GM18499 (cell line): Measurements from ENCODE around the gene CLNK.

Experiments
- ATAC-seq: cut with Tn5 transposase; IDR thresholded peaks from one replicate; pipeline ENCODE4 v1.9.1; 2021; ENCODE audit warnings: moderate number of reproducible peaks; ENCODE audit not compliant: insufficient read depth, unreplicated experiment

CLNK gene

DNA sequence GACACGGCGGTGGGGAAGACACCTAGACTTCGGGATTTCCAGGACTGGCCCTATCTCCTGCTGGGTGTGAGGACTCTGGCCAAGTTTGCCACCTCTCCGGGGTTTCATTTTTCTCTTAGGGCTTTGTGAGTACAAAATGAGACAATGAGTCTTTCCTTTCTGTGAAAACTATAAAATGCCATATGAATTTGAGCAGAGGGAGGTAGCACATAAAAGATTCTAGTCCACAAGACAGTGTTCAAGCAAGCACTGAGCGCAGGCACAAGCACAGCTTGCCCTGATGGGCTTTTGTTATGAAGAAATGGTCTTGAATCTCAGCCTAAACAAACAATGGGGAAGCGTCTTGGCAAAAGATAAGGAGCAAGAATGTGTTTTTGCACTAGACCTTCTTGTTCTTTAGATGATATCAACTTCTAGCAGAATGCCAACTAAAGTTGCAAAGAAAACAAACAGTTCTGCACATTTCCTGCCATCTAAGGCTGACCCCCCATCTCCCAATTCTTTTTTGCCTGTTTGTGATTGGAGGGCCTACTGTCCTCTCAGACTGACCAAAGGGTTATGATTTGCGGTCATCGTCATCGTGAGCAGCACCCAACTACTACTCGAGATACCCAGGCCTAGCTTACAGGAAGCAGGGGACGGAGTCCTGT, 154.3 kb downstream of the CLNK start:
- ATAC-seq, result no peak

DNA sequence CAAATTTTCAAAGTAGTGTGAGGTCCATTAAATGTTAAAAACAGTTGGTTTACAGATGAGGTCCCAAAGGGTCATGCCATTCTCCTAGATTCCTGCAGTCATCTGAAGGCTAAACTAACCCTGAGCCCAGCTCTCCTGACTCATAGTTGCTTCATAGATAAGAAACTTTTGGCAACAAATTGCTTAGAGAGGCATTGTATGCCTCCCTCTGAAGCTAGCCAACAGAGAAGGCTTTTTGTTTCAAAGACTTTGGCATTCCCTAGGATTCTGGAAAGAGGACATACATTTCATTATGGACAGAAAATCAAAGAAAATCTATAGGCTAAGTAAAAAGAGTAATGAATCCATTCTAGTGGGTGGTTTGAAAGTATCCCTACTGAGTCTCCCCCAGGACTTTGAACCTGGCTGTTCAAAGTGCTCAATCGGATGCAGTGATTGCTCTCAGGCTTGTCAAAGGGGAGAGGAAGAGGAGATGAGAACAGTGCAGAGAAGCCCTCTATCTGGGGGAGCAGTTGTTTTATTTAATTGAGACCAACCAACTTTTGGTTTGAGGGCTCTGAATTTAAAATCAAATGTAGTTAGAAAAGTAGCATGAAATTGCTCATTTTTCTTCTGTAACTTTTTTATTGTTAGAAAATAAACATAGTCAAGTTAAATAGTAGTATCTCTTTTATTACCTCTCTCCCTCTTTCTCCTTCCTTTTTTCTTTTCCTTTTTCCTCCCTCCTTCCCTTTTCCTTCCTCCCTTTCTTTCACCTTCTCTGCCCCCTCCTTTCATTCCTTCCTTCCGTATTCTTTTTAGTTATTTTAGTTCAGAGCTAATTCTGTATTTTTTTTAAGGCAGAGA, 155.1 kb downstream of the CLNK start:
- no peak for ATAC-seq

DNA sequence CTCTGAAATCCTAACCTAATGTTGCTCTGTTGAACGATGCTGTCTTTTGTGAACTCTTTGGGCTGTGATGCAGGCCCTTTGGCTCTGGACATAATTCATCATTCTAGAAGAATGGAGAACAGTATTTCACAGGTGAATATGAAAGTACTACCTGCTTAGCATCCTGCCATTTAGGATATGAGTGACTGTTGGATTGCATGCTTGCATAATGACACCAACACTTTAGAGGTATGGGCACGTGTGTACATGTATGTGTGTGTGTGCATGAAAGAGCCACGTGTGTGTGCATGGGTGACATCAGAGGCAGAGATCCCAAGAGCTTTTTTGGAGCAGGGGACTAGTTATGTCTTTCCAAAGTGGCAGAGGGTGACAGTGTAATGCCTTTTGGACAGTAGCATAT, 157.1 kb downstream of the CLNK start:
- ATAC-seq, result no peak

DNA sequence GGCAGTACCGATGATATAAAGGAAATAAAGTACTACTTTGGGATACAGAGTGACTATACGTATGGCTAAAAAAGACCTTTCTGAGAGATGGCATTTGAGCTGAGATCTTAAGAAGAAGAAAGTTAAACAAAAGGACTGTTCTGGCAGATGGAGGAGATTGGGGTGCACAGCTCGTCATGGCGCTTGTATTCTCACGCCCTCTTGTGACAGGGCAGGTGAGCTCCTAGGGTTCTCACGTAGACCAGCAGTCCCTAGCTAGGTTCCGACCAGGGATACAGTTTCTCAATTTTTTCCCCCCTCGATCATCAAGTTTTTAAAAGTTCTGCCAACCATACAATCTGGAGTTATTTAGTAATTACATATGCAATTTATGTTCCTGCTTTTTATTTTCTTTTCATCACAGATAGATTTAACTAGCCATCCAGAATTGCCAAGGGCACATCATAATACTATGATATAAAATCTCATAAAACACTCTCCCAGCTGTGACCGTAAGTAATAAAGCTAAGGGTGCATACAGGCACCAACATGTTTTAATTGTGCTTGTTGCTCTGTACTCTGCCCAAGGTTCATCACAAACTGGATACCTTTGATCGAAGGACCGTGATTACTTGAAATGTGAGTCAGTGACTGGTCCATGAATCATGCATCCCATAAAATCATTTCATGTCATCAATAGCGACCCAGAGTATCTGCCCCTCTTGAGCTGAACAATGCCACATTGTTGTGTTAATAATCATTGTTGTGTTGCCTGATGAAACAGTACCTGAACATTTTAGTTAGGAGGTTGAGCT, 157.9 kb downstream of the CLNK start:
- ATAC-seq, result no peak

DNA sequence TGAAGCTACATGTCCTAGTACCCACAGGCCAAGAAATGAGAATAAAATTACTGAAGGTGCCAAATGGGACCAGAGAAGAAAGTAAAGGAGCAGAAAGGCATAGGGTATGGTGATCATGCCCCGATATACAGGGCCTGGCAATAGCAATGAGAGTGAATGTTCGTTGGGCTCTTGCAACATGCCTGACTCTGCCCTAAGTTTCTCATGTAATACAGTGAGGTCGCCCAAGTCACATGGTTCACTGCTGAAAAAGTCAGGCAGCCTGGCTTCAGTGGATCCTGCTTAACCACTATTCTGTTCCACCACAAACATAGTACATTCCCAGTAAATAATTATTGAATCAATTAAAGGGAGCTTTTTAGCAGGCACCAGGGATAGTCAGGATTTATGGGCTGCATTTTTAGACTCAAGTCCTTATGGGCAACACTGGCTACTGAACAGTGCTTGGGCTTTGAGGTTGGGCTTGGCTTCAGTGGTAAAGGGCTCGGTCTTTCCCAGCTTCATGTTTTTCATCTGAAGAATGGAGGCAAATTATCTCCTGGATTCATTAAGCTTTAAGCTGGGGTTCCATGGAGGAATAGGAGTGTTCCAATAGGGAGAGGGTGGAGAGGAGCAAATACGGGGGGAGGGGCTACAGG, 160.3 kb downstream of the CLNK start:
- no peak for ATAC-seq

DNA sequence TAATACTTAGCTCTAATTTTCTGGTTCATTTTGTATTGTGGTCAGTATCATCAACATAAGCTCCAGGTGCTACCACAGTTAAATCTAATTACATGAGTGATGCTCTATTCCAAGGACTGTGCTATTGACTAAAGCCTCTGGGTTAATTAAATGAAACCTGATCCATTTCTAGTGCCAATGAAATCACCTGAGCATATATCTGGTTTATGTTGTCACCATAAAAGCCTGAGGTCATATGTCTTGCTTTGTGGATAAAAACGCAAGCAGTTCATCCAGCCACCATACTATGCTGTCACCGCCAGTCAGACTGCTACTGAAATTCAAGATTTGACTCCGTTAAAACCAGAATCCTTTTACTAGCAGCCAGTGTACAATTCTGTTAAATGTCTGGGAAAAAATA, 163.1 kb downstream of the CLNK start:
- ATAC-seq, result no peak

DNA sequence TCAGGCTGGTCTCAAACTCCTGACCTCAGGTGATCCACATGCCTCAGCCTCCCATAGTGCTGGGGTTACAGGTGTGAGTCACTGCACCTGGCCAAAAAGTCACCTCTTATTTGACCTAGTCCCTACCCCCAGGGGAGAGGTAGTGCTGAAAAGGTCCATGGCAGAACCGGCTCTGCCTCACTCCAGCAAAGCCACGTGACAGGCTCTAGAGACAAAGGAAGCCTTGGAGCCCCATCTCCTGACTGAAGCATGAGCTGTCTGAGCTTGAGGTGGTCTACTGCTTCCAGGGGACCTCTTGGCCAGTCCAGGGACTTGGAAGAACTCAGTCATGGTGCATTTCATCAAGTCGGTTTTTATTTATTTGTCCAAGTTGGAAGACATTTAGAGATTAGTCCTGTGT, 174.8 kb downstream of the CLNK start:
- ATAC-seq, result no peak

DNA sequence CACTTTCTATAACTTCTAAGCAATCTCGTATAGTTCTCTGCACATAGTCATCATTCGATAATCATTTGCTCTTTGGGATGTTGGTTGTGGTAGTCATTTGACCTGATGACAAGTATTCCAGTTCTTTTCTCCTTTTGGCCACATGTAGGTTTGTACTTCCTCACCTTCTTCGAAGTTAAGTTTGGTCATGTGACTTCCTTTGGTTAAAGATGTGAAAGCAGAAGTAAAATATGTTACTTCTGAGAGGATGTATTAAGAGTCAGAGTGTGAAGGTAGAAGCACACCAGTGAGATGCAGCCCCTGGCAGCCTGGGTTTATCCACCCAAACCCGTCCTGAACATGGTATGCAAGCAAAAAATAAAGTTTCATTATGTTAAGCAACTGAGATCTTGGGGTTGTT, 178.5 kb downstream of the CLNK start:
- ATAC-seq, result no peak

DNA sequence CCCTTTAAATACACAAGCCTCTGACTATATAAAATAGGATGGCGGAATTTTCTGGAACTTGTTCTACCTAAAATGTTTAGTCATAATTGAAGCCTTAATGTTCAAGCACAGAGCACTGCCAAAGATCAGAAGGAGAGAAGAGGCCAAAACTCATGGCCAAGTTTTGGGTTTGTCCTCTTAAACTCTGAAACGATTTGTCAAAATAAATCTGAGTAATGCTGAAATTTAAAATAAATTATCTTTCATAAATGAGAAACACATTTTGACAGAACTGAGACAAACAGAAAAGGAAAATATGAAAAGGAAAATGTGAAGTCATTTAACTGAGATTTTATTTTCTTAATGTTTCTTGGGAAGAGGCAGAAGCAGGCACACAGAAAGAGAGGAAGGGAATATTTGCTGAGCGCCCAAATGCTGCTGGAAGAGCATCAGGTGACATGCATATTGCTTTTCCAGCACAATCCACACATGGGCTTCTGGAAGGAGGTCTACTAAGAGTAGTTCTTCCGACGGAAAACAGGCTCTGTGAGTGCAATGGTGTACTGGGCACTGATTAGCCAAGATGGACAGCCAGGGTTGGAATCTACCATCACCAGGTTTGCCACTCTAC, 179.9 kb downstream of the CLNK start:
- ATAC-seq, result no peak

DNA sequence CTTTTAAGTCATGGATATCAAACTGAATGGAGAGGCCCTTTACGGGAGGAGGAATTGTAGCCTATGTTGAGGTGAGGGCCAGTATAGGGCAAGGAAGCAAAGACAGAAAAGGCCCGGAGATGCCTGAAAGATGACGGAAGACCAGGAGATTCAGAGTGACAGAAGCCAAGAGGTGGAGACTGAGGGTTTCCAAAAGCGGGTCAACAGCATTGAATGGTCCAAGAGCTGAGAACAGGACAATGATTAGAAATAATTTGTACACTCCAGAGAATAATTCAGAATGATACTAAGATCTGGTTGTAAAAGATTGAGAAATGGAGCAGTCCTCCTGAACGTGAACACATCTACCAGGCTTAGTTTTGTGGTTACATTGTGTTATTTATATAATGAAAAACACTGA, 181.9 kb downstream of the CLNK start:
- ATAC-seq, result no peak

DNA sequence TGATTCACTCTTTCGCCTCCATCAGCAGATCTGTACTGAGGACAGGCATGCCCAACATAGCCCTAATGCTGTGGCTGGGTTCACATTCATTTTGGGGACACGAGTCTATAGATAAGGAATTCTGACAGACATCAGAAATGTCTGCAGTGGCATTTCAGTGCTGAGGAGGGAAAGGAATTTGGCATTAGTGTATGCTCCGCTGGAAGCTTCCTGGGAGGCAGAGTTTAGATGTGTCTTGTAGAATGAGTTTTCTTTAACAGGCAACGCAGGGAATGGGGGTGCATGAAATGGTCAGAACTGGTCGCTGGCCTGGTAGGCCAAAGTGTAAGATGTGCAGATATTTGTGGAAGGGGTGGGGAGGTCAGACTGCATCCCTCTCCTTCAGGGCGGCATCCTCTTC, 183.8 kb downstream of the CLNK start:
- no peak for ATAC-seq

DNA sequence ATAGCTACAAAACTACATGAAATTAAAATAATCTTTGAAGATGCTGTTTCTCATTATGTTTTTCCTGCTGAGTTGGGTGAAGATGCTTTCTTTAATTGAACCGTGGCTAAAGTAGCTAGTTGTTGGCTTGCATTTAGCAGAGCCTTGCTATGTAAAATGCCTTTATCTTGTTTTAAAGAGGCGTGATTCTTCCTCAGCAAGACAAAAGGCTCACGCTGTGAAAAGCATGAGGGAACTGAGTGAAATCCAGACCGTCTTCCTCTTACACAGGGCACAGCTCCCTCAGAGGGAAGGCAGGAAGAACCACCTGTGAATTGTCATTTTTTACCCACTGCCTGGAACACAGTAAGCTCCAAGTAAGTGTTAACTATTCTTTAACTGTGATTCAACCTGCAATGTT, 188.4 kb downstream of the CLNK start:
- no peak for ATAC-seq

DNA sequence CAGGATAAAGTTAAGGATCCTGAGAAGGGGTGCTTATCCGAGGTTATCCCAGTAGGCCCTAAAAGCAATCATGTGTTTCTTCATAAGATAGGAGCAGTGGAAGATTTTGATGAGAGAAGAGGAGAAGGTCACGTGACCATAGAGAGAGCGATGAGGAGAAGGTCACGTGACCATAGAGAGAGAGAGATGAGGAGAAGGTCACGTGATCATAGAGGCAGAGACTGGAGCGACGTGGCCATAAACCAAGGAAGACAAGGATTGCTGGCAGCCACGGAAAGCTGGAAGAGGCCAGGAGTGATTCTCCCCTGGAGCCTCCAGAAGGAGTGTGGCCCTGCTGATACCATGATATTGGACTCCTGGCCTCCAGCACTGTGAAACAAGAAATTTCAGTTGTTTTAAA, 188.9 kb downstream of the CLNK start:
- ATAC-seq, result no peak

DNA sequence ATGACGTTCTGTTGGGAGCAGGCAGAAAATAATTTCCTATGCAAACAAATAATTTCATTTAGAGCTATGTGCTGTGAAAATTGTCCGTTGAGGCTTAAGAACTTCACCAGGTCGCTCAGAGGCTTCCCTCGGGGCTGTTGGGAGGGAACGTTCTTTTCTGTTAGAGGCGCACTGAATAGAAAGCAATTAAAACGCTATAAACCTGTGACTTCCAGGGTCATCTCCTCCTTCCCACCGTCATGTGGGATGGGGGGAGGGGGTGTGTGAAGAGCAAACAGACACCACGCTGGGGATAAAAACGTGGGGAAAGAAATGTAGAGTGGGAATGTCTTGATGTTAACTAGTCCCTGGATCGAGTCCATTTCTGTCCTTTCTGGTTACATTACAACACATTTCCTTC, 192.1 kb downstream of the CLNK start:
- ATAC-seq, result no peak

DNA sequence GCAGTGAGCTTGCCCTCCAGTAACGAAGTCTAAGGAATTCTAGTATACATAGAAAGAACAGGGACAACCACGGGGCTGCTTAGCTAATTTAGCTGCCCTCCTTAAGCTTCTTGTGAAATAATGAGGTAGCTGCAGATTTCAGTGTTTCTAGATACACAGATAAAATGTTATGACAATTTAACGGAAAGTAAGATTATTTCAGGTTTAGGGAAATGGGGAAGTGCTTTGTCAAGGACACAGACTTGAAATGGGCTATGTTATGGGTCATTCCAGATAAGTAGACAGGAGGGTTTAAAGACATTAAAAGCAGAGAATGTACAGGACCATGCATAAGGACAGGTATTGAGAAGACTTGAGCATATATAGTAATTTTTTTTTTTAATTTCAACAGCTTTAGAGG, 193.2 kb downstream of the CLNK start:
- ATAC-seq, result no peak

DNA sequence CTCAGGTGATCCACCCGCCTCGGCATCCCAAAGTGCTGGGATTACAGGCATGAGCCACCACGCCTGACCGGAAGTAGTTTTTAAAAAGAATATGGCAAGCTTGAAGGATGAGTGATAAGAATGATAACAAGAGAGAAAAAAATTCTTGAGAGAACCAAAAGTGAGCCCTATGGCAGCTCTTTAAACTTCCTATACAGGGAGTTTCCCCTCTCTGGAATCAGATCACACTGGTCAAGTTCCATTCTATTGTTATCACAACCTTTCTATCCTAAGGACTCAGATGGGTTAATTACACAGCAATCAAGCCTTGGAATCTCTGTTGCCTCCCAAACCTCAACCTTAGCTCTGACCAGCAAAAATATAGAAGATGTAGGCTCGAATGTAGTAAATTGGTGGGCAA, 193.6 kb downstream of the CLNK start:
- no peak for ATAC-seq

DNA sequence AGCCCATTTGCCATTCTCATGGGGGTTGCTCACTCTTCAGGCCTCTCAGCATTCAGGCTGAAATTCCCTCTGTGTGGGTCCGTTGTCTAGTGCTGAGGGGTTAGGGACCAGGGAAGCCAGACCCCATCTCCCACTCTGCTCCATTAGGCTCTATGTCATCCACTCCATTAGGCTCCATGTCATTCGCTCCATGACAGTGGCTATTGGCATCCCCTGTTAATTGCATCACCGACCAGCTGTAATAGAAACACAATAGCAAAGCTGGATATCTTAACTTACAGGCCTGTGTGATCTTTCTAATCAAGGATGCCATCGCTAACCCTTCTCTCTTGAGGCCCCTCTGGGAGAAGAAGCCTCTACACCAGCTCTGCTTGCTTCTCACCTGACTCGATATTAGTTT, 201.7 kb downstream of the CLNK start:
- ATAC-seq, result no peak

DNA sequence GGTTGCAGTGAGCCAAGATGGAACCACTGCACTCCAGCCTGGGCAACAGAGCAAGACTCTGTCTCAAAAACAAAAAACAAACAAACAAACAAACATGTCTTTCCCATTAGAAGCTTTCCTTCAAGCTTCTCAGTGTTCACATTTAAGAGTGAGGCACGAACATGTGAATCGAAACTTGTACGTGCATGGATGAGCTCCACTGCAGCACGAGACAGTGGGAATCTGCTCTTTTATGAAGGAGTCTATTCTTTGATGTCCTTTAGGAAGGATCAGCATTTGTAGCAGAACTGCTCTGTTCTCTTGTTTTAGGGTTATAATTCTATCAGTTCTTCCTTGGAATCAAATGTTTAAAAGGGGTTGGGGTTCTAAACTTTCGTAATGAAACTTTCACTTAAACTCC, 204.0 kb downstream of the CLNK start:
- no peak for ATAC-seq

DNA sequence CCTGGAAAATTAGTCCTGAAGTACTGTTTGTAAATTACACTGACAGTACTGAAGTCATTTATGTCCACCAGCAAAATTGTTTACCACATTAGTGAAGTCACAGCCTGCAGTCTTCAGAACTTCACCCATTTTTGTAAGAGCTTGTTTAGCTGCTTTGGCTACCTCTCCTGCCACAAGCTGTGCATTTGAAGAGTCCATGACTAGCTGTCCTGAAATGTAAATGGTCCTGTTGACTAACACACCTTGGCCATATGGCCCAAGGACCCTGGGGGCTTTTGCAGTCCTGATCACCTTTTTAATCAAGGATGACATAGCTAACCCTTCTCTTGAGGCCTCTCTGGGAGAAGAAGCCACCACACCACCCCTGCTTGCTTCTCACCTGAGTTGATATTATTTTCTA, 205.9 kb downstream of the CLNK start:
- ATAC-seq, result no peak

DNA sequence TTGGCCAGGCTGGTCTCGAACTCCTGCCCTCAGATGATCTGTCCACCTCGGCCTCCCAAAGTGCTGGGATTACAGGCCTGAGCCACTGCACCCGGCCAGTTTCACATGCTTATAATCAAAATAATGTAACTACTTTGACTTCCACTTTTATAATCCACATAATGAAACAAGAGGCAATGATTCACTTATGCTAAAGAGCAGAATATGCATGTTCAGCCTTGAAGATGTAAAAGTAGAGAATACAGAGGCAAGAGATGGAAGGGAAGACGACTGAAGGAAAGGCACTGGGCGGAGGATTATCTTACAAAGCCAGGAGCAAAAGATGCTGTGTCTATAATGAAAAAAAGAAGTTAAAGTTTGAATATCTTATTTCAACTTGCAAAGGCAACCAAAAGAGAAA, 214.1 kb downstream of the CLNK start:
- ATAC-seq, result no peak
